ENCODE data around the gene CRTC2.

Gene CRTC2

GRCh38 chr1:153946622-153947241 lies 11.7 kb downstream of the CRTC2 start, which contains the start of gene DENND4B:
DENND4B (minus strand) TSS chr1:153946718; CDS start chr1:153944374, 2,344 bp downstream.
- DNase-seq (ENCODE audit: low read depth, low spot score) = peak; percentile 58

- peak; percentile 45 for DNase-seq (ENCODE audit: low read depth, low spot score)
Measured at GRCh38 chr1:153945795-153946621, 12.4 kb downstream of the CRTC2 start.

DNA sequence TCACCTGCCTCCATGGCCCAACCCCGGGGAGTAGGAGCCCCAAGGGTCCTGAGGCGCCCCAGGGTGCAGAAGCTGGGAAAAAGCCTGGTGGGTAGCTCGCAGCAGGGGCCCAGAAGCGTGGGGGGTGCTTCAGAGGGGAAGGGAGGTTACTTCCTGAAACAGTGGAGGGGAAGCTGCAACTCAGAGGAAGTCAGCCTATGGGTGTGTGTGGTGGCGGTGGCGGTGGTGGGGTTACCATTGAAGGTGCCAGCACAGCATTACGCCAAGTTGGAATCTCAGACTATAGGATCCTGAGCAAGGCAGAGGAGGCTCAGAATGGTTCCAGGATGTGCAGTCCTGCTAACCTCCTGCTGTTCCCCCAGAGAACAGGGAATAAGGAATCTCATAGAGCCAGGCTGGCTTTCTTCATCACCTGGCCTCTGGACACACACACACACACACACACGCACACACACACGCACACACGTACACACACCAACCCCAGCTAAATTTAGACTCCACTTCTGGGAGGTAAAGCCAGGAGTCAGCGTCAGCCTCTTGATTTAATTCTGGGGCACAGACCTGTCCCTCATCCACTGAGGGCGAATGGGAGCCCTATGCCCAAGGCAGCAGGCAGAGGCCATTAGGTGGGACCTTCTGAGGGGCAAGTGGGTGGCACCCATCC lies 13.1 kb downstream of the CRTC2 start:
- DNase-seq (ENCODE audit: low read depth, low spot score) = peak; percentile 51

DNA sequence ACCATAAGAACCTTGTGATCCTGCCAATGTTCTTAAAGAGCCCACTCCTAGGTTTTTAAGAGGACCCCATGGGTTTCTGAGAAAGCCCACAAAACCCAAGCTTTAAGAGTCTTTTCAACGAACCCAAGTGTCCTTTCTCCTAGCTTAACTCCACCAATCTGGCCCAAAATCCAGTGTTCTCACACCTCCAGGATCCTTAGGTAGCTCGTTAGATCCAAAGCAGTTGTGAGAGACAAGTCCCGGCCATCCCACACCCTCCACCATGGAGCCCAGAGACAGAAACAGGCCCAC lies 13.6 kb downstream of the CRTC2 start:
- no peak for DNase-seq (ENCODE audit: low read depth, low spot score)

DNA sequence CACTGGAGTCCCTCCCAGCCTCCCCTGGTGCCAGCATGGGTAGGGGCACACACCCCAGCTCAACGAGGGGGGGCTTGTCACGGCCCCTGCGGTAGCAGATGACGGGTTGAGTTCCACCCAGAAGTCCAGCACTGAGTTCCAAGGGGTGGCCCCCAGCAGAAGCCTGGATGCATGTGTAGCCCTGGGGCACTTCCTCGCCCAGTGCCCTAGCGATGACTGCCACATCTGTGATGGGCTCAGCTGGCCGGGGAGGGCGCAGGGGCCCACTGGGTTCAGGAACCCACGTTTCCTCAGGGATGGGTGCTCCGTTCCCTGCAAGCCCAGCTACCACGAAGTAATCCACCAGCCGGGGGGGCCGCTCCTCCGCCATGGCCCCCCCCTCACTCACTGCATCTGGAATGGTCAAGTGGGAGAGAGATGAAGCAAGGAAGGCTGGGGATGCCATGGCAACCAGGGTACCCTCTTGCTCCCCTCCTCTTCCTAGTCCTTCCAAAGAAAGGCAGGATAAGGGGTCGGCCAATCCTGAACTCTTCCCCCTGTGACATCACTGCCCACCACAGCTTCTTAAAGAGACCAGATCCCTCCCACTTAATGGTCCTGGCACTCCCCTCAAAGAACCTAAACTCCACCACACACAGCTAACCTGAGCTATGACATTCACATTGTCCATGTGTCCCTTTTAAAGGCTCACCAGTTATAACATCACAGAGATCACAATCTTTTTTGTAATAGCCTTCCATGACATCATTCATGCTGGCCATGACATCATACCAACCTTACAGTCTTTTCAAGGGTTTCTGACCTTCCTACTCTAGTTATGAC lies 14.2 kb downstream of the CRTC2 start:
- DNase-seq (ENCODE audit: low read depth, low spot score) = no peak

DNA sequence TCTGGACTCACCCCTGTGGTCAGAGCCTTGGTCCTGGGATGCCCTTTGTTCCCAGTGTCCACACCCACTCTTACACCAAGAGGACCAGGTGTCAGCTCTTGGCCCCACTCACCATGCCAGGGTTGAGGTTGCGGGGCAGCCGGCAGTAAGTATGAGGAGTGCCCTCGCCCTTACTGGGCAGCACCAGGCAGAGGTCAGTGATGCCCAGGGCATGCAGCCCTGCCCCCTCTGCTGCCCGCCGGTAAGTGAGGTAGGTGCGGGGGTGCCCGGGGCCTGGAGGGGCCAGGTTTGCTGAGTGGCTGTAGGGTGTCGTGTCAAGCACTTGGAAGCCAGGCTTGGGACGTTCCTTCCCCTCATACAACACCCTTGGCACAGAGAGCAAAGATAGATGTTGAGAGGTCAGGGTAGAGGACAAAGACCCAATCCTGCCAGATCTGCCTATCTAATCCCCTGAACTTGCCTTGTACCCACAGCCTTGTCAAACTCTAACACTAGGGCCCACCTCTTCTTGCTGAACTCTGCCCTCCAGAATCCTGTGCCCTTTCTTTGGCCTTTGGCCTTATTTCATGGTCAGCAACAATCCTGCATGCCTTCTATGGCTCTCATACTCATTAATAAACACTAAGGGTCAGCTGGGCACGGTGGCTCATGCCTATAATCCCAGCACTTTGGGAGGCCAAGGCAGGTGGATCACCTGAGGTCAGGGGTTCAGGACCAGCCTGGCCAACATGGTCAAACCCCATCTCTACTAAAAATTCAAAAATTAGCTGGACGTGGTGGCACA lies 15.5 kb downstream of the CRTC2 start:
- DNase-seq (ENCODE audit: low read depth, low spot score) = no peak

DNA sequence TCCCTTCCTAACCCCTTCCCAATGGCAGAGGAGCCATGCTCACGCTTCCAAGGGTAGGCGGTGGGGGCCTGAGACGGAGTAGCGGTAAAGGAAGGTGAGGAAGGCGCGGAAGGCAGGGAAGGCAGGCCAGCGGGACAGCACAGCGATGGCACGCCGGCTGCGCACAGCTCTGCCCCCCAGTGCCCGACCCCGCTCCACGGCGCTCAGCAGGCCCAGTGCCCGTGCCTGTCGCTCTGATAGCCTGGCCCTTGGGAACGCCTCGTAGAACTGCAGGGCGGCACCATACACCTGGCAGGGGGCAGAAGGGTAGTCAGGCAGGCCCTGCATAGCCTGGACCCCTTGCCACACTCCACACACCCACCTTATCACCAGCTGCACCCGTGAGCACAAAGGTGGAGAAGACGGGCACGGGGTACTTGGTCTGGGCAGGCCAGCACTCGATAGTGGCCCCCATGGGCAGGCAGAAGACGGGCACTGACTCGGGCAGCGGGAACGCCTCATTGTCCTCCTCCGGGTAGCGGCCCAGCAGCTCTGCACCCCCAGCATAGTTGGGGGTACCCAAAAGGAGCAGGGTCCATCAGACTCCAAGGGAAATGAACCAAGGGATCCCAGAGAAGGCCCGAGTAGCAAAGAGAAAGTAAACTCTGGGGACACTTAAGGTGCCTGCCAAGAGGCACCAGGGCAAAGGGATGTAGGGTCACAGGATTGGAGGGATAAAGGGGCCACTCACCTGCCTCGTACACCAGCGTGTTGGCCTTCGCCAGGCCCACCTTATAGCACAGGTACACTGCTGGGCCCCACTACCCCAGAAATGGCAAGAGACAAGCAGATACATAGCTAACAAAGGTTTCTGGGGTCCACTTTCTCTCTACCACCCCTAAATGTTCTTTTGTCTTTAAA lies 16.3 kb downstream of the CRTC2 start:
- no peak for DNase-seq (ENCODE audit: low read depth, low spot score)

DNA sequence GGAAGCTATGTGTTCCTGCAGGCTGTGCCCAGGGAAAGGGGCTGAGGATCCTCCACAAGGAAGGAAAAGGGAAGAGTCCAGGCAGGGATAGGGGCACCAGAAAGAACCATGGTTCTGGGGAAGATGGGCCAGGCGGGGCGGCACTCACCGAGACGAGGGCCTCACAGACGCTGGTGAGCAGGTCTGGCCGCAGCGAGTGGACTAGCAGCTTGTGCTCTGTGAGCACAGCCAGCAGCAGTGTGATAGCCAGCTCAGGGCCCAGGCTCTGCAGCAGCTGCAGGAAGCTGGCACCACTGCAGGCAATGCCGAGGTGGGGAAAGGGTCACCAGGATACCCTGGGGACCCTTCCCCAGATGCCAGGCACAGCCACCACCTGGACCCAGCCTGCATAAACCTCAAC lies 17.7 kb downstream of the CRTC2 start:
- no peak for DNase-seq (ENCODE audit: low read depth, low spot score)

GRCh38 chr1:153939476-153939875 lies 18.9 kb downstream of the CRTC2 start:
- no peak for DNase-seq (ENCODE audit: low read depth, low spot score)

GRCh38 chr1:153938996-153939395 lies 19.4 kb downstream of the CRTC2 start:
- no peak for DNase-seq (ENCODE audit: low read depth, low spot score)

DNA sequence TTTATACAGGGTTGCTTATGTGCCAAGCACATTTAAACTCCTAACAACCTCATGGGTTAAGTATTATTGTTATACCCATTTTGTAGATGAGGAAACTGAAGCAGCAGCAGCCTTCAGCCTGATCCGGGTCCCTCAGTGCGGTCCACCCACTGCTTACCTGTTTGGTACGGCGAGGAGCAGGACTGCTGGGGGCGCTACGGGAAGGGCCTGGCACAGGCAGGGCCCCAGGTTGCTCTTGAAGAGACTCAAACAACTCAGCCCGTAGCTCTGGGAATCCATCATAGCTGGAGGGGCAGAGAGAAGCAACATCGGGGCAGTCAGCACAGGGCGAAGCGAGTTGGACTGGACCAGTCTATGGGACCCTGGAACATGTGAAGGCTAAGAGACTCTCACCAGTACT lies 21.1 kb downstream of the CRTC2 start:
- DNase-seq (ENCODE audit: low read depth, low spot score) = no peak

DNA sequence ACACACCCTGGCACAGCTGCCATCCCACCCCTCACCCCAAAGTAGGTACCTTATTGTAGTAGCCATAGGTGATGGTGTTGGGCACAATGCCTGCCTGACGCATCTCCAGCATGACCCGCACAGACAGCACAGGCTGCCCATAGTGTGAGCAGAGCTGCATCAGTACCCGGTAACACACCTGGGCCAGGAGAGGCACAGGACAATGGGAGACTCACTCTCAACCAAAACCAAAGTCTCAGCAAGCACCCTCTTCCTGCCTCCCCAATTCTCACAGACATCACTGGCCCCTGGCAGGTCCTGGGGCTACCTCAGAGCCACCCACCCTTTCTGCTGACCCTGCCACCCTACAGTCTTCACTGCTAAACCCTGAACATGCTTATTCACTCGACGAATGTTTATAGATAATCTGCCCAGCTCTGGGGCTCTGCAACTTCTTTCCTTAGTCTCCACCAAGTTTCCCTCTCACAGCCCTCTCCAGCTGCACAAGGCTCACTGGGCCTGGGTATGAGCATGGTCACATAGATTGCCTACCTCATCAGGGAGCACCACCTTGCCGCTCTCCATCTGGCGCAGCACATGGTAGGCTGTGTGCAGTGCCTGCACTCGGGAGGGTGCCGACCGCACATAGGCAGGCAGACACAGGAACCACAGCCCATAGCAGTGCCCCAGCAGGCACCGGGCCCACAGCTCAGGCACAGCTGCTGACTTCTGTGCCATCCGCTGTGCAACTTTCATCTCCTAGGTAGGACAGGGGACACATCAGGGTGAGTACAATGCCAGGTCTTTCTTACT lies 22.2 kb downstream of the CRTC2 start:
- no peak for DNase-seq (ENCODE audit: low read depth, low spot score)

GRCh38 chr1:153934746-153935145 lies 23.7 kb downstream of the CRTC2 start:
- DNase-seq (ENCODE audit: low read depth, low spot score) = no peak

GRCh38 chr1:153933955-153934354 lies 24.5 kb downstream of the CRTC2 start:
- DNase-seq (ENCODE audit: low read depth, low spot score) = no peak

DNA sequence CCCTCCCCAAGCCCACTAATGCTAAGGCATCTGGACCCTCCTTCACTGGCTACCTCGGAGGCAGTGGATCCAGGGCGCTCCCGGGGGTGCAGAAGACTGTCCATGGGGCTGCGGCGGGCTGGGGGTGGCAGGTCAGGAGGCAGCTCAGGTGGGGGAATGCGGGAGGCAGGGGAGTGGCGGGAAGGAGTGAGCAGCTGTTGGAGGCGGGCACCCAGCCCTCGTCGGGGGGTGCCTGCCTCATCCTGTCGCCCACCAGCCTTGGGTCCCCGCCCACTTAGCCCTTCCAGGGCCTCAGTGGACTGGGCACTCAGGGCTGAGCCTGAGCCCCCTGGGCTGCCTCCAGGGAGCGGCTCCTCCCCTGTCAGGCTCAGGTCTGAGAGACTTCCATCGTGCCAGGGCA lies 25.0 kb downstream of the CRTC2 start:
- DNase-seq (ENCODE audit: low read depth, low spot score) = no peak

DNA sequence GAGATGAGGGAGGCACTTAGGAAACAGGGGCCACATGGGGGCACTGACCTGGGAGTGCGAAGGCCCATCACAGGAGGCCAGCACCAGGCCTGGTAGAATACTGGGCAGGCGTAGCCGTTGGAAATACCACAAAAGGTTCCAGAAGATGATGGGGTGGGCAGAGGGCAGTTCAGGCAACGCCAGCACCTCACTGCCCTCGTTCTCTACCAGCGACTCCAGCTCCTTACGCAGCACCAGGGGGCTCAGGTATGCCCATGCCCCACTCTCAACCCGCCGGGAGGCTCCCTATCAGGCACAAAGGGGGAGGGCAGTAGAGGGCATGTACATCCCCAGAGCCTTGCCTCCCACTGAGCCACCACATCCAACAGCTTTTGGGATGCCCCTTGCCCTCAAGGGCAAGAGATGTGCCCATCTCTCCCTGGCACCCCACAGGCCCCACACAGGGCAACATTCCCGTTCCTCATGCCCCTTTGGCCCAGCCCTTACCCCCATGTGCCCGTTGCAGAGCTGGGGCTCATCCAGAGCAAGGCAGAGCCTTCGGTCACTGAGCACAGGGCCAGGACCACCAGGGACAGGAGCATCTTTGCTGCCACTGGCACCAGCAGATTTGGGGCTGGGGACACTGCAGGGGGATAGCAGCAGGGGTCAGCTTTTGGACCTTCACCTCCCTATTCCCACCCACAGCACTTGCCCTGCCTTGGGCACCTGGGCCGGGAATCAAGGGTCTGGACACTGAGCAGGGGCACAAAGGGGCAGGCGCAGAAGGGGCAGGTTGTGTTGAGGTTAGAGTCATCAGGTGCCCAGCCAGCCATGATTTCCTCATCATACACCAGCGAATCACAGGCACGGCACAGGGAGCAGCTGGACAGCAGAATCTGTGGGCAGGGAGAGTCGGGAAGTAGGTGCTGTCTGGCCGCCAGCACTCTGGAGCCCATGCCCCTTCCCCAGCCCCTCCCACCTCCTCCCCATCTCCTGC lies 26.0 kb downstream of the CRTC2 start:
- DNase-seq (ENCODE audit: low read depth, low spot score) = no peak

DNA sequence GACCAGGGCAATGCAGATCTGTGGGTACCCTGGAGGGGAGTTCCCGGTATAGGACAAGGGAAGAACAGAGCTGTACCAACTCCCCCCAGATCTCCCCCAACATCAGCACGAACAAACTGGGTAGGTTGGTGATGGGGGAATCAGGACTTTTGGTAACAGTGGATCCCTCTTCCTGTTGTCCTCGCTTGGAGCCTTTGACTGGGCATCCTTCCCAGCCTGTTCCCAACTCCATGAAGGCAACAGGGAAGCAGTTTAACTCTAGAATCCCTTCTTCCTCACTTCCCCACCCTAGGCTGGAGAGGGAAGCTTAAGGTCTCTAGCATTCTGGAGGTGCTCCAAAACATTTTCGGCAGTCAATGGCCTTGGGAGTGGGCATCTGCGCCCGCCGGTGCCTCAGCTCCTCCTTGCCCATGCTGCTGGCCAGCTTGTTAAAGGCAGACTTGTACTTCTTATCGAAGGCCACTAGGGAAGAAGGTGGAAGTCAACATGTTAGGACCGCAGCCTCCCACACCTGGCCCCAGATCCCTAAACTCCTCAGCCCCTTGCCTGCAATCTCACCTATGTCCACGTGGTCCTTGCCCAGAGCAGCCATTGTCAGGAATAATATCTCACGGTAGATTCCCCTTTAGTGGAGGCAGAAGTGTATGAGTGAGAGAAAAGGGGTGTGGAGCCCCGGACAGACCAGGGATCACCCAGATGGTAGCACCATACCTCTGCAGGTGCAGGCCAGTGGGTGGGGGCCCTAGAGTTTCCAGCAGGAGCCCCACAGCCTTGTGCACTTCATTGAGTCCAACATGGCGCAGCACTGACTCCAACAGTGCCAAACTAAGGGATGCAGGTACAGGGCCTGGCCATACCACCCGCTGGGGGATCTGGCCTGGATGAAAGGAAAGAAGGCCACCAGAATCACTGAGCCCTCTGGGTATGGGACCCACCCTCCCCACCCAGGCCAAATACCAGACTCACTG lies 28.1 kb downstream of the CRTC2 start:
- DNase-seq (ENCODE audit: low read depth, low spot score) = no peak
